ENCODE results near the gene SCYGR3.

GRCh38 chr2:227582369-227582768, 32.3 kb downstream of the SCYGR3 start:
- TF ChIP-seq, protein P1, sequence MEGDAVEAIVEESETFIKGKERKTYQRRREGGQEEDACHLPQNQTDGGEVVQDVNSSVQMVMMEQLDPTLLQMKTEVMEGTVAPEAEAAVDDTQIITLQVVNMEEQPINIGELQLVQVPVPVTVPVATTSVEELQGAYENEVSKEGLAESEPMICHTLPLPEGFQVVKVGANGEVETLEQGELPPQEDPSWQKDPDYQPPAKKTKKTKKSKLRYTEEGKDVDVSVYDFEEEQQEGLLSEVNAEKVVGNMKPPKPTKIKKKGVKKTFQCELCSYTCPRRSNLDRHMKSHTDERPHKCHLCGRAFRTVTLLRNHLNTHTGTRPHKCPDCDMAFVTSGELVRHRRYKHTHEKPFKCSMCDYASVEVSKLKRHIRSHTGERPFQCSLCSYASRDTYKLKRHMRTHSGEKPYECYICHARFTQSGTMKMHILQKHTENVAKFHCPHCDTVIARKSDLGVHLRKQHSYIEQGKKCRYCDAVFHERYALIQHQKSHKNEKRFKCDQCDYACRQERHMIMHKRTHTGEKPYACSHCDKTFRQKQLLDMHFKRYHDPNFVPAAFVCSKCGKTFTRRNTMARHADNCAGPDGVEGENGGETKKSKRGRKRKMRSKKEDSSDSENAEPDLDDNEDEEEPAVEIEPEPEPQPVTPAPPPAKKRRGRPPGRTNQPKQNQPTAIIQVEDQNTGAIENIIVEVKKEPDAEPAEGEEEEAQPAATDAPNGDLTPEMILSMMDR (IDR thresholded peaks at IDR 0.05): no peak
- TF ChIP-seq POLR2A (IDR thresholded peaks at IDR 0.05): no peak

All from body of pancreas (tissue), 4 donors.